Measurements from ENCODE around the gene TCL1A.

GRCh38 chr14:95712398-95712797, 1.5 kb downstream of the TCL1A start:
- no peak for TF ChIP-seq PCBP1 (IDR thresholded peaks at IDR 0.05; ENCODE audit: low read depth, low read length, poor library complexity, severe bottlenecking)
- no peak for TF ChIP-seq EP300 (IDR thresholded peaks at IDR 0.05; ENCODE audit: low read length)
- TF ChIP-seq DPF2 (IDR thresholded peaks at IDR 0.05), result no peak
- no peak for TF ChIP-seq CHCHD3 (CRISPR knock-in tag; IDR thresholded peaks at IDR 0.05)
- TF ChIP-seq CTCF (IDR thresholded peaks at IDR 0.05 in 2 of 3, conservative IDR thresholded peaks at IDR 0.05 in 1 of 3; ENCODE audit: insufficient read depth in 2 of 3, low read depth in 1 of 3, low read length in 3 of 3), result no peak
- no peak for TF ChIP-seq MAFK (IDR thresholded peaks at IDR 0.05; ENCODE audit: low read length)
- no peak for TF ChIP-seq USF2 (CRISPR knock-in tag; IDR thresholded peaks at IDR 0.05)
- no peak for TF ChIP-seq HDGF (IDR thresholded peaks at IDR 0.05)
